Activated CD4-positive, alpha-beta T cell treated with anti-CD3 and anti-CD28 coated beads, Interleukin-2, amount 10 ng/mL, durations not matched to agents 7 days and 5 days (primary cell): ENCODE measurements around the gene TOR4A. TPM values are rescaled to one million over a fixed set of nuclear protein-coding genes. Genes with fewer than 3 reads are reported as not detected.
"Not testable (repeated sequence)": the region's sequence is repeated elsewhere in the genome, so short reads cannot be mapped to it uniquely, and the experiment has no call there.

Experiments
- CTCF ChIA-PET: fragments of 350-600 bp; sonication (Branson Sonifier 250); formaldehyde crosslinking; loops from one replicate; lab custom pipeline; 2021; ENCODE audit warnings: antibody characterized with exemption; lab: Charles Lee
- POLR2A ChIA-PET: fragments of 350-600 bp; sonication (Branson Sonifier 250); formaldehyde crosslinking; loops from one replicate; lab custom pipeline; 2021; ENCODE audit warnings: antibody characterized with exemption; lab: Charles Lee
- DNase-seq: peaks from one replicate; pipeline ENCODE4 v3.0.0-alpha.2; 2020
- H3K27ac Mint-ChIP-seq: one replicate; pipeline ENCODE4 v1.8.0; 2021; ENCODE audit warnings: mild to moderate bottlenecking, moderate library complexity, mixed read lengths
- H3K27me3 Mint-ChIP-seq: one replicate; pipeline ENCODE4 v1.8.0; 2021; ENCODE audit warnings: mixed read lengths
- H3K36me3 Mint-ChIP-seq: one replicate; pipeline ENCODE4 v1.8.0; 2021; ENCODE audit warnings: low read depth, mixed read lengths
- H3K4me1 Mint-ChIP-seq: one replicate; pipeline ENCODE4 v1.8.0; 2021; ENCODE audit warnings: mixed read lengths
- H3K4me3 Mint-ChIP-seq: one replicate; pipeline ENCODE4 v1.8.0; 2021; ENCODE audit warnings: mild to moderate bottlenecking, moderate library complexity, mixed read lengths
- H3K9me3 Mint-ChIP-seq: one replicate; pipeline ENCODE4 v1.8.0; 2021; ENCODE audit warnings: mixed read lengths
- total RNA-seq, 2 experiments: library from RNA; stranded (reverse); gene quantifications; one replicate each; pipeline ENCODE4 v1.2.3, GENCODE V29; 2021

The TOR4A gene
- total RNA-seq, 2 experiments from 2014 or later = 6.0 to 7.1 TPM

- Mint-ChIP-seq H3K36me3 (no peaks in the 10 kb centered on the region), H3K27ac (no peak overlapping the region), H3K9me3 (no peaks in the 10 kb centered on the region), H3K27me3 (no peaks in the 10 kb centered on the region), H3K4me3 (no peak overlapping the region), H3K4me1 (peaks cover 9% of the 10 kb centered on the region)
- CTCF ChIA-PET = no interaction called here
- POLR2A ChIA-PET = no interaction called here
- no peak for DNase-seq
Measured at GRCh38 chr9:137234055-137234697, 43.4 kb upstream of the TOR4A start.

- Mint-ChIP-seq H3K36me3 (no peaks in the 10 kb centered on the region), H3K4me3 (no peak overlapping the region), H3K27ac (no peak overlapping the region), H3K9me3 (no peaks in the 10 kb centered on the region), H3K27me3 (no peaks in the 10 kb centered on the region), H3K4me1 (peaks cover 13% of the 10 kb centered on the region)
- DNase-seq = no peak
- POLR2A ChIA-PET = no interaction called here
- CTCF ChIA-PET = interaction anchor here (6.5 kb wide), 1 partner anchor 10 kb away, joined by 65 read pairs; the partner anchor contains the start of genes CYSRT1, RNF208 and RNF224
Measured at GRCh38 chr9:137234758-137235423, 42.6 kb upstream of the TOR4A start.

- no peaks in the 10 kb centered on the region for H3K27me3 Mint-ChIP-seq
- POLR2A ChIA-PET = interaction anchor here (0.5 kb wide), 1 partner anchor 114 kb away, joined by 3 read pairs; no protein-coding TSS in a partner anchor
- H3K4me1 Mint-ChIP-seq = peaks cover 14% of the 10 kb centered on the region
- no peak overlapping the region for H3K27ac Mint-ChIP-seq
- H3K4me3 Mint-ChIP-seq = no peak overlapping the region
- DNase-seq = no peak
- no peaks in the 10 kb centered on the region for H3K9me3 Mint-ChIP-seq
- no peaks in the 10 kb centered on the region for H3K36me3 Mint-ChIP-seq
- CTCF ChIA-PET = interaction anchor here (0.6 to 6.5 kb wide), 17 partner anchors 10 to 449 kb away, joined by 3 to 65 read pairs (median 4); partner anchors contain the start of genes CYSRT1, NELFB, NPDC1 and RNF208
Measured at GRCh38 chr9:137235424-137236237, 41.9 kb upstream of the TOR4A start.

- Mint-ChIP-seq H3K27ac (no peak overlapping the region), H3K4me3 (no peak overlapping the region)
- CTCF ChIA-PET = interaction anchor here (0.6 to 6.5 kb wide), 42 partner anchors 9 to 449 kb away, joined by 3 to 65 read pairs (median 4); partner anchors contain the start of genes CYSRT1, FUT7, LRRC26 and MAN1B1
Measured at GRCh38 chr9:137236238-137236935, 41.1 kb upstream of the TOR4A start.

GRCh38 chr9:137236936-137237421 lies 40.5 kb upstream of the TOR4A start:
- Mint-ChIP-seq H3K36me3 (peaks cover 6% of the 10 kb centered on the region), H3K4me1 (peaks cover 14% of the 10 kb centered on the region), H3K27ac (no peak overlapping the region), H3K27me3 (no peaks in the 10 kb centered on the region), H3K9me3 (no peaks in the 10 kb centered on the region), H3K4me3 (no peak overlapping the region)
- POLR2A ChIA-PET = no interaction called here
- CTCF ChIA-PET = interaction anchor here (0.6 to 6.5 kb wide), 41 partner anchors 8 to 450 kb away, joined by 3 to 65 read pairs (median 4); partner anchors contain the start of genes CYSRT1, FUT7, LRRC26 and MAN1B1
- no peak for DNase-seq

More at GRCh38 chr9:137236238-137236935, 41.1 kb upstream of the TOR4A start:
- H3K36me3 Mint-ChIP-seq = peaks cover 3% of the 10 kb centered on the region
- no peaks in the 10 kb centered on the region for H3K9me3 Mint-ChIP-seq
- POLR2A ChIA-PET = interaction anchor here (0.5 kb wide), 1 partner anchor 115 kb away, joined by 3 read pairs; no protein-coding TSS in a partner anchor
- H3K27me3 Mint-ChIP-seq = no peaks in the 10 kb centered on the region
- H3K4me1 Mint-ChIP-seq = peaks cover 14% of the 10 kb centered on the region
- DNase-seq = peak; percentile 91

- H3K9me3 Mint-ChIP-seq = no peaks in the 10 kb centered on the region
- H3K27me3 Mint-ChIP-seq = no peaks in the 10 kb centered on the region
- ChIA-PET CTCF (interaction anchor here (1.1 to 6.5 kb wide), 10 partner anchors 9 to 209 kb away, joined by 3 to 65 read pairs (median 8); partner anchors contain the start of genes CYSRT1, NELFB, NPDC1 and RNF208), POLR2A (interaction anchor here (0.6 kb wide), 1 partner anchor 151 kb away, joined by 6 read pairs; the partner anchor contains the start of gene MAN1B1)
- DNase-seq = no peak
- peaks cover 24% of the 10 kb centered on the region for H3K4me1 Mint-ChIP-seq
- H3K4me3 Mint-ChIP-seq = no peak overlapping the region
- H3K27ac Mint-ChIP-seq = no peak overlapping the region
- peaks cover 16% of the 10 kb centered on the region for H3K36me3 Mint-ChIP-seq
Measured at GRCh38 chr9:137237759-137238726, 39.5 kb upstream of the TOR4A start.

GRCh38 chr9:137239541-137240200 lies 37.9 kb upstream of the TOR4A start:
- Mint-ChIP-seq H3K36me3 (peaks cover 24% of the 10 kb centered on the region), H3K4me1 (peaks cover 33% of the 10 kb centered on the region), H3K27ac (peak overlapping the region; percentile 85), H3K4me3 (peak overlapping the region; percentile 74)
- POLR2A ChIA-PET, H3K9me3 Mint-ChIP-seq, H3K27me3 Mint-ChIP-seq, DNase-seq: not testable (repeated sequence)
- CTCF ChIA-PET = interaction anchor here (0.7 to 6.5 kb wide), 7 partner anchors 15 to 144 kb away, joined by 3 to 65 read pairs (median 3); partner anchors contain the start of genes CYSRT1, NELFB, RNF208 and RNF224

GRCh38 chr9:137240318-137240840 lies 37.1 kb upstream of the TOR4A start:
- no peaks in the 10 kb centered on the region for H3K27me3 Mint-ChIP-seq
- H3K4me1 Mint-ChIP-seq = peaks cover 33% of the 10 kb centered on the region
- H3K9me3 Mint-ChIP-seq = no peaks in the 10 kb centered on the region
- H3K36me3 Mint-ChIP-seq = peaks cover 24% of the 10 kb centered on the region
- H3K4me3 Mint-ChIP-seq = peak overlapping the region; percentile 74
- peak overlapping the region; percentile 85 for H3K27ac Mint-ChIP-seq
- ChIA-PET POLR2A (interaction anchor here (0.6 to 1.4 kb wide), 12 partner anchors 13 to 349 kb away, joined by 3 to 11 read pairs (median 4); partner anchors contain the start of genes EXD3, MAN1B1, NELFB and NOXA1), CTCF (interaction anchor here (0.6 to 6.5 kb wide), 10 partner anchors 14 to 205 kb away, joined by 3 to 65 read pairs (median 3); partner anchors contain the start of genes CYSRT1, MAN1B1, NELFB and RNF208)
- peak; percentile 75 for DNase-seq

- Mint-ChIP-seq H3K27me3 (no peaks in the 10 kb centered on the region), H3K27ac (peak within 1 kb of the TSS; percentile 92), H3K4me1 (peaks cover 33% of the 10 kb centered on the region), H3K36me3 (peaks cover 24% of the 10 kb centered on the region), H3K4me3 (peak within 1 kb of the TSS; percentile 88), H3K9me3 (no peaks in the 10 kb centered on the region)
- POLR2A ChIA-PET = interaction anchor here (0.6 to 1.4 kb wide), 12 partner anchors 13 to 348 kb away, joined by 3 to 11 read pairs (median 4); partner anchors contain the start of genes EXD3, MAN1B1, NELFB and NOXA1
- CTCF ChIA-PET = interaction anchor here (0.6 to 6.5 kb wide), 9 partner anchors 13 to 206 kb away, joined by 3 to 65 read pairs (median 3); partner anchors contain the start of genes CYSRT1, MAN1B1, NELFB and RNF208
- peak; percentile 98 for DNase-seq
Measured at GRCh38 chr9:137240841-137241489, 36.6 kb upstream of the TOR4A start, which contains the start of gene TUBB4B. Gene TUBB4B, plus strand, starts transcription at chr9:137241287. Its CDS starts 74 bp downstream, at chr9:137241361.
